GM23248 (cell line): ENCODE results near the gene OPCML. TPM values are rescaled to one million over a fixed set of nuclear protein-coding genes. Genes with fewer than 3 reads are reported as not detected.

Experiments used
- DNase-seq: peaks from one replicate; pipeline ENCODE4 v3.0.0-alpha.2; 2015
- H2AFZ ChIP-seq: fragments of 200-600 bp; sonication (generic); 2 replicates; pipeline ENCODE4 v1.6.1; 2016; ENCODE audit warnings: antibody characterized with exemption
- H3F3A ChIP-seq: fragments of 200-600 bp; sonication (generic); 2 replicates; pipeline ENCODE4 v1.6.1; 2016; ENCODE audit warnings: mild to moderate bottlenecking, antibody characterized with exemption, mixed run types; ENCODE audit not compliant: insufficient read depth
- H3K27ac ChIP-seq: fragments of 200-600 bp; sonication (generic); 2 replicates; pipeline ENCODE4 v1.5.1; 2016; ENCODE audit warnings: mild to moderate bottlenecking
- H3K27me3 ChIP-seq: fragments of 200-600 bp; sonication (generic); replicated peaks from 2 replicates; pipeline ENCODE4 v1.6.1; 2016; ENCODE audit warnings: mild to moderate bottlenecking; ENCODE audit not compliant: insufficient read depth
- H3K36me3 ChIP-seq: fragments of 200-600 bp; sonication (generic); 2 replicates; pipeline ENCODE4 v1.6.1; 2016; ENCODE audit warnings: low read depth, mild to moderate bottlenecking
- H3K4me1 ChIP-seq: fragments of 200-600 bp; sonication (generic); 2 replicates; pipeline ENCODE4 v1.6.1; 2016; ENCODE audit warnings: mild to moderate bottlenecking; ENCODE audit not compliant: insufficient read depth
- H3K4me2 ChIP-seq: fragments of 200-600 bp; sonication (generic); one replicate; pipeline ENCODE4 v1.6.1; 2016; ENCODE audit warnings: mild to moderate bottlenecking; ENCODE audit not compliant: unreplicated experiment
- H3K4me3 ChIP-seq: fragments of 200-600 bp; sonication (generic); 2 replicates; pipeline ENCODE4 v1.5.1; 2016; ENCODE audit warnings: mild to moderate bottlenecking
- H3K79me2 ChIP-seq: fragments of 200-600 bp; sonication (generic); 2 replicates; pipeline ENCODE4 v1.6.1; 2016; ENCODE audit warnings: mild to moderate bottlenecking; ENCODE audit not compliant: insufficient read depth
- H3K9ac ChIP-seq: fragments of 200-600 bp; sonication (generic); 2 replicates; pipeline ENCODE4 v1.6.1; 2016; ENCODE audit warnings: mild to moderate bottlenecking
- H3K9me2 ChIP-seq: fragments of 200-600 bp; sonication (generic); 2 replicates; pipeline ENCODE4 v1.6.1; 2016; ENCODE audit warnings: mixed run types, mild to moderate bottlenecking, moderate library complexity; ENCODE audit not compliant: insufficient read depth
- H3K9me3 ChIP-seq: fragments of 200-600 bp; sonication (generic); one replicate; pipeline ENCODE4 v1.6.1; 2017; ENCODE audit warnings: low read depth
- H4K20me1 ChIP-seq: fragments of 200-600 bp; sonication (generic); 2 replicates; pipeline ENCODE4 v1.6.0; 2016; ENCODE audit not compliant: insufficient read depth
- EZH2 ChIP-seq: fragments of 200-600 bp; sonication (generic); IDR thresholded peaks from 2 replicates; pipeline ENCODE4 v1.6.1; 2018; ENCODE audit warnings: antibody characterized with exemption, mild to moderate bottlenecking; ENCODE audit not compliant: insufficient read depth, poor library complexity, severe bottlenecking
- EZH2phosphoT487 ChIP-seq: fragments of 200-600 bp; sonication (generic); IDR thresholded peaks from 2 replicates; pipeline ENCODE4 v1.6.1; 2018; ENCODE audit warnings: antibody characterized with exemption, moderate library complexity, mild to moderate bottlenecking, low read depth; ENCODE audit not compliant: insufficient read depth
- WGBS, 2 experiments: methylation state at CpG; one replicate each; pipeline ENCODE4 v1.1.6; 2015 to 2017; ENCODE audit warnings: low lambda C conversion rate in 2 of 2, low coverage in 1 of 2; ENCODE audit errors: missing lambda C conversion rate in 2 of 2; 5-methylcytosine and 5-hydroxymethylcytosine counted together
- in situ Hi-C: fragments of 300-500 bp; cut with MboI; formaldehyde crosslinking; loops from 2 replicates; pipeline ENCODE4 v1.15.0; 2020
- polyA plus RNA-seq: library from polyadenylated mRNA; unstranded; fragments of >200 nt; fragmentation: Nextera tagmentation; extraction: Ambion mirVana; gene quantifications from 2 replicates; pipeline ENCODE4 v1.2.1, GENCODE V29; 2016
- total RNA-seq: library from RNA; depleted of rRNA; stranded (reverse); fragments of >200 nt; shearing (Covaris generic); gene quantifications from 2 replicates; pipeline ENCODE4 v1.2.3, GENCODE V29; 2014

OPCML gene
- total and polyA plus RNA-seq, 2 experiments from 2014 or later, result 0.69 to 1.6 TPM

- H3K4me1 ChIP-seq, result no peaks in the 10 kb centered on the region
- H3K4me3 ChIP-seq, result no peak overlapping the region
- WGBS, 2 experiments, result 8% methylated on average over 4 of the region's 4 CpGs
- DNase-seq, result no peak
- no peak overlapping the region for H2AFZ ChIP-seq
- no peaks in the 10 kb centered on the region for H3K79me2 ChIP-seq
- no peaks in the 10 kb centered on the region for H3K9me2 ChIP-seq
- H3K9ac ChIP-seq, result no peak overlapping the region
- no peaks in the 10 kb centered on the region for H3K9me3 ChIP-seq
- no peaks in the 10 kb centered on the region for H3K27me3 ChIP-seq
- H3F3A ChIP-seq, result no peaks in the 10 kb centered on the region
- H3K36me3 ChIP-seq, result no peaks in the 10 kb centered on the region
- H3K4me2 ChIP-seq, result no peak overlapping the region
- H3K27ac ChIP-seq, result no peak overlapping the region
- no peak for TF ChIP-seq EZH2phosphoT487
- TF ChIP-seq EZH2, result no peak
- in situ Hi-C loops, result no loop called here
- H4K20me1 ChIP-seq, result no peaks in the 10 kb centered on the region
Measured at GRCh38 chr11:133123796-133124195, 408.5 kb downstream of the OPCML start.

- Histone ChIP-seq H3K4me1 (no peaks in the 10 kb centered on the region), H4K20me1 (no peaks in the 10 kb centered on the region), H3K27me3 (no peaks in the 10 kb centered on the region), H3K9ac (no peak overlapping the region), H3K36me3 (no peaks in the 10 kb centered on the region), H3K9me2 (no peaks in the 10 kb centered on the region), H3K9me3 (no peaks in the 10 kb centered on the region), H3F3A (no peaks in the 10 kb centered on the region), H3K79me2 (no peaks in the 10 kb centered on the region), H2AFZ (no peak overlapping the region), H3K4me2 (no peak overlapping the region), H3K27ac (no peak overlapping the region), H3K4me3 (no peak overlapping the region)
- 3 to 4% methylated on average over 7 of the region's 7 CpGs for WGBS, 2 experiments
- in situ Hi-C loops, result no loop called here
- TF ChIP-seq EZH2phosphoT487 (no peak), EZH2 (no peak)
- no peak for DNase-seq
Measured at GRCh38 chr11:133123366-133123765, 408.9 kb downstream of the OPCML start.

DNA sequence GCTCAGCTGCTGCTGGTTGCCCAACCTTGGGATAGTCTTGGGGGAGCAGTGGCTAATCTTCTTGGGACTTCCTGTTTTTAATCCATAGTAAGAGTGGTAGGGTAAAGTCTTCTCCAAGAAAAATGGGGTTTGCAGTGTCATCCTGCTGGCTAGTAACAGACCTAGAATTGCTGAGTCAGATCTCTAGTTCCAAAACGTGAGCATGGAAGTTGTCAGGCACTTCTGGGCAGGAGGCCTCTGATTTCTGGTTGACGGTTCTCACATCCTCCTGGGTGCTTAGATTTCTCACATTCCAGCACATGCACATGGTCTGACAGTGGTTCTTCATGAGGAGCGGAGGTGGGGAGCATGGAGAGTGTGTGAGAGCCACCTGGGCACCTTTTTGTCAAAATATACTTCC lies 410.0 kb downstream of the OPCML start:
- no peaks in the 10 kb centered on the region for H3K9me2 ChIP-seq
- no peak overlapping the region for H2AFZ ChIP-seq
- no peaks in the 10 kb centered on the region for H3K36me3 ChIP-seq
- no peak overlapping the region for H3K9ac ChIP-seq
- H3K27ac ChIP-seq, result no peak overlapping the region
- H4K20me1 ChIP-seq, result no peaks in the 10 kb centered on the region
- no peak overlapping the region for H3K4me2 ChIP-seq
- no peaks in the 10 kb centered on the region for H3K27me3 ChIP-seq
- no peaks in the 10 kb centered on the region for H3K9me3 ChIP-seq
- H3F3A ChIP-seq, result no peaks in the 10 kb centered on the region
- H3K4me3 ChIP-seq, result no peak overlapping the region
- H3K4me1 ChIP-seq, result no peaks in the 10 kb centered on the region
- 8 to 11% methylated on average over 3 of the region's 3 CpGs for WGBS, 2 experiments
- DNase-seq, result no peak
- TF ChIP-seq EZH2phosphoT487 (no peak), EZH2 (no peak)
- in situ Hi-C loops, result no loop called here
- no peaks in the 10 kb centered on the region for H3K79me2 ChIP-seq

- no peak for DNase-seq
- no peaks in the 10 kb centered on the region for H3K9me3 ChIP-seq
- H3K4me1 ChIP-seq, result no peaks in the 10 kb centered on the region
- H3K36me3 ChIP-seq, result no peaks in the 10 kb centered on the region
- H2AFZ ChIP-seq, result no peak overlapping the region
- in situ Hi-C loops, result no loop called here
- H3K27me3 ChIP-seq, result no peaks in the 10 kb centered on the region
- no peaks in the 10 kb centered on the region for H3K79me2 ChIP-seq
- H3K27ac ChIP-seq, result no peak overlapping the region
- H3K9ac ChIP-seq, result no peak overlapping the region
- 32 to 38% methylated on average over 7 of the region's 7 CpGs for whole genome bisulfite sequencing, 2 experiments
- H3K9me2 ChIP-seq, result no peaks in the 10 kb centered on the region
- no peaks in the 10 kb centered on the region for H4K20me1 ChIP-seq
- H3K4me2 ChIP-seq, result no peak overlapping the region
- no peaks in the 10 kb centered on the region for H3F3A ChIP-seq
- no peak overlapping the region for H3K4me3 ChIP-seq
- TF ChIP-seq EZH2, result no peak
- no peak for TF ChIP-seq EZH2phosphoT487
Measured at GRCh38 chr11:133118563-133119268, 413.6 kb downstream of the OPCML start.

- 38% methylated on average over 7 of the region's 7 CpGs for WGBS, 2 experiments
- H3K9me3 ChIP-seq, result no peaks in the 10 kb centered on the region
- H3K36me3 ChIP-seq, result no peaks in the 10 kb centered on the region
- H3K4me1 ChIP-seq, result no peaks in the 10 kb centered on the region
- H3F3A ChIP-seq, result no peaks in the 10 kb centered on the region
- no peaks in the 10 kb centered on the region for H4K20me1 ChIP-seq
- H3K4me3 ChIP-seq, result no peak overlapping the region
- H3K9me2 ChIP-seq, result no peaks in the 10 kb centered on the region
- TF ChIP-seq EZH2 (no peak), EZH2phosphoT487 (no peak)
- no peak overlapping the region for H3K9ac ChIP-seq
- no peak overlapping the region for H3K4me2 ChIP-seq
- no peaks in the 10 kb centered on the region for H3K27me3 ChIP-seq
- no peak for DNase-seq
- no peak overlapping the region for H3K27ac ChIP-seq
- no peak overlapping the region for H2AFZ ChIP-seq
- H3K79me2 ChIP-seq, result no peaks in the 10 kb centered on the region
- in situ Hi-C loops, result no loop called here
Measured at GRCh38 chr11:133115099-133115498, 417.2 kb downstream of the OPCML start.
